Heart left ventricle (tissue), 13 donors: ENCODE measurements around the gene CCR1.
"Not testable (repeated sequence)": the region's sequence is repeated elsewhere in the genome, so short reads cannot be mapped to it uniquely, and the experiment has no call there.

Source experiments
- POLR2A ChIP-seq, 2 donors: fragments of 450-650 bp; IDR thresholded peaks; one replicate each; pipeline ENCODE4 v1.6.1; 2017; ENCODE audit warnings: antibody characterized with exemption in 2 of 2, mild to moderate bottlenecking in 2 of 2, moderate library complexity in 2 of 2
- TF ChIP-seq, protein P1 (sequence below), 12 donors: fragments of 200-600 bp; sonication (generic) in 4 of 12; IDR thresholded peaks; one replicate each; pipeline versions ENCODE4 v1.5.0 to v1.8.0; 2018 to 2022; ENCODE audit warnings: antibody characterized with exemption in 12 of 12, mild to moderate bottlenecking in 5 of 12
- donor health status: ischemic (EF 13 %, LVEDD 7.1; RV severe dilation, severe dysfunction).
- donor health status: DM: no; HTN: yes; CAD: no.
- donor health status: DM: no; HTN: no; CAD: no.
- donor health status: ischemic (EF 25% LVEDD 6.9; RV normal size, moderate dysfunction).
- donor health status: ischemic (EF 25% LVEDD 5.7; RV mildly dilated, moderate dysfunction).
- donor health status: ischemic (EF 35%, LVEDD 5.7; RV mildly dilated, moderate dysfunction).
- donor health status: nonischemic (EF 11% LVEDD 7.7; RV severe dilation, severe dysfunction).
- donor health status: DM: yes; HTN: yes; CAD: no.
- donor health status: PGD.
- donor health status: ischemic (EF 29% LVEDD 5.4; RV normal size, mild dysfunction).
- donor health status: nonischemic (EF 23%, LVEDD 6.1; RV moderate dilation, normal function).

DNA sequence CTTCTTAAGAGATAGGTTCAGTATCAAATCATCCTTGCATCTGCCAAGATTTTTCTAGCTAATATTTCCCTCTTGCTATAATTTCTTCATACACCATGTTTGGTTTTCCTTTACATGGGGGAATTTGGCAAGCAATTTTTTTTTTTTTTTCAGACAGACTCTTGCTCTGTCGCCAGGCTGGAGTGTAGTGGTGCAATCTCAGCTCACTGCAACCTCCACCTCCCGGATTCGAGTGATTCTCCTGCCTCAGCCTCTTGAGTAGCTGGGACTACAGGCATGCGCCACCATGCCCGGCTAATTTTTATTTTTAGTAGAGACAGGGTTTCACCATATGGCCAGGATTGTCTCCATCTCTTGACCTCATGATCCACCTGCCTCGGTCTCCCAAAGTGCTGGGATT, 599 bp downstream of the CCR1 start:
- TF ChIP-seq, protein P1, sequence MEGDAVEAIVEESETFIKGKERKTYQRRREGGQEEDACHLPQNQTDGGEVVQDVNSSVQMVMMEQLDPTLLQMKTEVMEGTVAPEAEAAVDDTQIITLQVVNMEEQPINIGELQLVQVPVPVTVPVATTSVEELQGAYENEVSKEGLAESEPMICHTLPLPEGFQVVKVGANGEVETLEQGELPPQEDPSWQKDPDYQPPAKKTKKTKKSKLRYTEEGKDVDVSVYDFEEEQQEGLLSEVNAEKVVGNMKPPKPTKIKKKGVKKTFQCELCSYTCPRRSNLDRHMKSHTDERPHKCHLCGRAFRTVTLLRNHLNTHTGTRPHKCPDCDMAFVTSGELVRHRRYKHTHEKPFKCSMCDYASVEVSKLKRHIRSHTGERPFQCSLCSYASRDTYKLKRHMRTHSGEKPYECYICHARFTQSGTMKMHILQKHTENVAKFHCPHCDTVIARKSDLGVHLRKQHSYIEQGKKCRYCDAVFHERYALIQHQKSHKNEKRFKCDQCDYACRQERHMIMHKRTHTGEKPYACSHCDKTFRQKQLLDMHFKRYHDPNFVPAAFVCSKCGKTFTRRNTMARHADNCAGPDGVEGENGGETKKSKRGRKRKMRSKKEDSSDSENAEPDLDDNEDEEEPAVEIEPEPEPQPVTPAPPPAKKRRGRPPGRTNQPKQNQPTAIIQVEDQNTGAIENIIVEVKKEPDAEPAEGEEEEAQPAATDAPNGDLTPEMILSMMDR (IDR thresholded peaks at IDR 0.05): not testable (repeated sequence)
- TF ChIP-seq POLR2A (IDR thresholded peaks at IDR 0.05): not testable (repeated sequence)
